ENCODE measurements around the gene ADGRG3. TPM values are rescaled to one million over a fixed set of nuclear protein-coding genes. Genes with fewer than 3 reads are reported as not detected.

ADGRG3 gene
- total and polyA plus RNA-seq, 2 of the 13 experiments (the other 11 are each of a cell fraction or from before 2014, with no cell fraction given): 2.7 to 11.8 TPM

GRCh38 chr16:57667526-57668262 is 412 bp upstream of the ADGRG3 start (continued):
- peak; percentile 86 for TF ChIP-seq TBL1XR1 (IDR thresholded peaks at IDR 0.05; ENCODE audit: borderline replicate concordance, low read length, partially characterized antibody)
- TF ChIP-seq CBX2 (IDR thresholded peaks at IDR 0.05; ENCODE audit: low read depth, low read length): no peak
- TF ChIP-seq CBX2 (CRISPR knock-in tag; IDR thresholded peaks at IDR 0.05; ENCODE audit: low read depth): no peak
- TF ChIP-seq KDM4B (CRISPR knock-in tag; IDR thresholded peaks at IDR 0.05): peak; percentile 94
- TF ChIP-seq KDM3A (CRISPR knock-in tag; IDR thresholded peaks at IDR 0.05; ENCODE audit: low read depth): peak; percentile 98
- no peak for TF ChIP-seq KAT2B (IDR thresholded peaks at IDR 0.05; ENCODE audit: borderline replicate concordance, low read depth, low read length)
- TF ChIP-seq FUBP1 (CRISPR knock-in tag; IDR thresholded peaks at IDR 0.05; ENCODE audit: borderline replicate concordance): peak; percentile 56; the same call in 1 of the 2 replicates
- no peak for TF ChIP-seq ELF4 (CRISPR knock-in tag; IDR thresholded peaks at IDR 0.05; ENCODE audit: borderline replicate concordance)
- TF ChIP-seq SCMH1 (CRISPR knock-in tag; IDR thresholded peaks at IDR 0.05; ENCODE audit: borderline replicate concordance): no peak
- TF ChIP-seq, protein P1, sequence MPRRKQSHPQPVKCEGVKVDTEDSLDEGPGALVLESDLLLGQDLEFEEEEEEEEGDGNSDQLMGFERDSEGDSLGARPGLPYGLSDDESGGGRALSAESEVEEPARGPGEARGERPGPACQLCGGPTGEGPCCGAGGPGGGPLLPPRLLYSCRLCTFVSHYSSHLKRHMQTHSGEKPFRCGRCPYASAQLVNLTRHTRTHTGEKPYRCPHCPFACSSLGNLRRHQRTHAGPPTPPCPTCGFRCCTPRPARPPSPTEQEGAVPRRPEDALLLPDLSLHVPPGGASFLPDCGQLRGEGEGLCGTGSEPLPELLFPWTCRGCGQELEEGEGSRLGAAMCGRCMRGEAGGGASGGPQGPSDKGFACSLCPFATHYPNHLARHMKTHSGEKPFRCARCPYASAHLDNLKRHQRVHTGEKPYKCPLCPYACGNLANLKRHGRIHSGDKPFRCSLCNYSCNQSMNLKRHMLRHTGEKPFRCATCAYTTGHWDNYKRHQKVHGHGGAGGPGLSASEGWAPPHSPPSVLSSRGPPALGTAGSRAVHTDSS (CRISPR knock-in tag; conservative IDR thresholded peaks at IDR 0.05): no peak
- peak; percentile 61 to 81; a peak in 2 of 4 replicates for TF ChIP-seq NR2F1 (CRISPR knock-in tag; IDR thresholded peaks at IDR 0.05)
- no peak for TF ChIP-seq NCOA1 (CRISPR knock-in tag; IDR thresholded peaks at IDR 0.05)
- TF ChIP-seq ZNF44 (CRISPR knock-in tag; IDR thresholded peaks at IDR 0.05): no peak
- TF ChIP-seq SIN3B (IDR thresholded peaks at IDR 0.05; ENCODE audit: low read length): no peak
- TF ChIP-seq, protein P2, sequence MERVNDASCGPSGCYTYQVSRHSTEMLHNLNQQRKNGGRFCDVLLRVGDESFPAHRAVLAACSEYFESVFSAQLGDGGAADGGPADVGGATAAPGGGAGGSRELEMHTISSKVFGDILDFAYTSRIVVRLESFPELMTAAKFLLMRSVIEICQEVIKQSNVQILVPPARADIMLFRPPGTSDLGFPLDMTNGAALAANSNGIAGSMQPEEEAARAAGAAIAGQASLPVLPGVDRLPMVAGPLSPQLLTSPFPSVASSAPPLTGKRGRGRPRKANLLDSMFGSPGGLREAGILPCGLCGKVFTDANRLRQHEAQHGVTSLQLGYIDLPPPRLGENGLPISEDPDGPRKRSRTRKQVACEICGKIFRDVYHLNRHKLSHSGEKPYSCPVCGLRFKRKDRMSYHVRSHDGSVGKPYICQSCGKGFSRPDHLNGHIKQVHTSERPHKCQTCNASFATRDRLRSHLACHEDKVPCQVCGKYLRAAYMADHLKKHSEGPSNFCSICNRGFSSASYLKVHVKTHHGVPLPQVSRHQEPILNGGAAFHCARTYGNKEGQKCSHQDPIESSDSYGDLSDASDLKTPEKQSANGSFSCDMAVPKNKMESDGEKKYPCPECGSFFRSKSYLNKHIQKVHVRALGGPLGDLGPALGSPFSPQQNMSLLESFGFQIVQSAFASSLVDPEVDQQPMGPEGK (CRISPR knock-in tag; IDR thresholded peaks at IDR 0.05): peak; percentile 90
- TF ChIP-seq ZKSCAN8 (CRISPR knock-in tag; IDR thresholded peaks at IDR 0.05; ENCODE audit: borderline replicate concordance): 0 out of 2 replicates have a peak, but pooled peaks have one; percentile 20
- TF ChIP-seq ZNF629 (CRISPR knock-in tag; conservative IDR thresholded peaks at IDR 0.05): peak; percentile 32; the same call in 1 of the 2 replicates
- TF ChIP-seq FLYWCH1 (CRISPR knock-in tag; IDR thresholded peaks at IDR 0.05): no peak
- TF ChIP-seq RXRB (CRISPR knock-in tag; IDR thresholded peaks at IDR 0.05; ENCODE audit: borderline replicate concordance): peak; percentile 99
- peak; percentile 57; the same call in 1 of the 2 replicates for TF ChIP-seq ZNF333 (CRISPR knock-in tag; IDR thresholded peaks at IDR 0.05; ENCODE audit: borderline replicate concordance)
- TF ChIP-seq HMGXB4 (CRISPR knock-in tag; IDR thresholded peaks at IDR 0.05; ENCODE audit: borderline replicate concordance in 1 of 2, low read depth in 1 of 2): peak in 1 of 2 experiments; percentile 59; a peak in 1 of 4 replicates
- TF ChIP-seq HNF4A (CRISPR knock-in tag; IDR thresholded peaks at IDR 0.05): peak; percentile 73

Measured in HepG2 (cell line).